Endothelial cell of umbilical vein (primary cell): ENCODE results near the gene TMEM62. TPM values are rescaled to one million over a fixed set of nuclear protein-coding genes. Genes with fewer than 3 reads are reported as not detected.

Experiments
- BruUV-seq: library from RNA; stranded (reverse); fragments of 400-500 nt; replicated peaks from 2 replicates; lab custom pipeline; 2021; lab: Mats Ljungman, UMichigan
- CTCF ChIA-PET: fragments of 300-600, 350-600 bp; sonication (Branson Sonifier 250); formaldehyde crosslinking; loops from one replicate; lab custom pipeline; 2021; ENCODE audit warnings: antibody characterized with exemption, inconsistent platforms; lab: Charles Lee
- POLR2A ChIA-PET: fragments of 300-600, 350-600 bp; sonication (Branson Sonifier 250); formaldehyde crosslinking; loops from one replicate; lab custom pipeline; 2021; ENCODE audit warnings: antibody characterized with exemption, inconsistent platforms; lab: Charles Lee
- DNase-seq: peaks from one replicate; pipeline ENCODE4 v3.0.0-alpha.2; 2011; ENCODE audit warnings: low read depth, low spot score
- FAIRE-seq: peaks from 2 replicates; lab custom pipeline; 2011; peaks lifted over from hg19 to GRCh38; lab: Jason Lieb, UNC
- H2AFZ ChIP-seq: 2 replicates; pipeline ENCODE4 v1.6.0; 2012; ENCODE audit warnings: low read depth, low read length, control low read depth, inconsistent platforms
- H3K27ac ChIP-seq: 2 replicates; pipeline ENCODE4 v1.5.1; 2011; ENCODE audit warnings: low read depth, mild to moderate bottlenecking, control low read depth, low read length, moderate library complexity; ENCODE audit not compliant: insufficient read depth
- H3K27me3 ChIP-seq, 2 experiments: 2 replicates each; pipeline versions ENCODE4 v1.6.0 to v1.6.1; 2011; ENCODE audit warnings: low read length in 2 of 2, mixed read lengths in 1 of 2; ENCODE audit not compliant: control insufficient read depth in 2 of 2, insufficient read depth in 2 of 2
- H3K36me3 ChIP-seq, 2 experiments: 2 replicates in 1 of 2; 3 replicates in 1 of 2; pipeline ENCODE4 v1.5.1; 2011; ENCODE audit warnings: low read length in 2 of 2, mild to moderate bottlenecking in 1 of 2, moderate library complexity in 1 of 2; ENCODE audit not compliant: control insufficient read depth in 2 of 2, insufficient read depth in 2 of 2; ENCODE audit errors: extremely low read depth in 1 of 2
- H3K4me1 ChIP-seq: 3 replicates; pipeline ENCODE4 v1.5.1; 2011; ENCODE audit warnings: mild to moderate bottlenecking, low read length; ENCODE audit not compliant: control insufficient read depth, insufficient read depth; ENCODE audit errors: extremely low read depth
- H3K4me2 ChIP-seq: 2 replicates; pipeline ENCODE4 v1.6.1; 2011; ENCODE audit warnings: low read length, control low read depth, mixed read lengths; ENCODE audit not compliant: insufficient read depth
- H3K4me3 ChIP-seq, 3 experiments: fragments of 200-600 bp in 1 of 3; sonication (generic), shearing (Covaris generic) in 1 of 3; replicated peaks in 1 of 3; 2 replicates each; pipeline ENCODE4 v1.5.1; 2011 to 2016; ENCODE audit warnings: control low read depth in 3 of 3, low read length in 3 of 3, mild to moderate bottlenecking in 2 of 3, inconsistent platforms in 1 of 3, low read depth in 1 of 3, moderate library complexity in 1 of 3; ENCODE audit not compliant: insufficient read depth in 1 of 3
- H3K79me2 ChIP-seq: 2 replicates; pipeline ENCODE4 v1.6.0; 2012; ENCODE audit warnings: low read length, inconsistent platforms; ENCODE audit not compliant: control insufficient read depth, insufficient read depth
- H3K9ac ChIP-seq: replicated peaks from 2 replicates; pipeline ENCODE3; 2011; ENCODE audit warnings: low read length, control low read depth; ENCODE audit not compliant: insufficient read depth; ENCODE audit errors: extremely low read depth
- H3K9me1 ChIP-seq: replicated peaks from 3 replicates; pipeline ENCODE4 v1.6.0; 2011; ENCODE audit warnings: mild to moderate bottlenecking, low read length; ENCODE audit not compliant: control insufficient read depth, insufficient read depth; ENCODE audit errors: extremely low read depth
- H3K9me3 ChIP-seq: replicated peaks from 2 replicates; pipeline ENCODE4 v1.5.1; 2012; ENCODE audit warnings: low read length, inconsistent platforms; ENCODE audit not compliant: control insufficient read depth, insufficient read depth
- H4K20me1 ChIP-seq: replicated peaks from 2 replicates; pipeline ENCODE3; 2011; ENCODE audit warnings: mild to moderate bottlenecking, low read length; ENCODE audit not compliant: control insufficient read depth, insufficient read depth; ENCODE audit errors: extremely low read depth
- EZH2 ChIP-seq: IDR thresholded peaks from 2 replicates; pipeline ENCODE4 v1.6.1; 2012; ENCODE audit warnings: borderline replicate concordance, low read depth, mild to moderate bottlenecking, moderate library complexity, low read length, inconsistent platforms; ENCODE audit not compliant: severe bottlenecking
- FOS ChIP-seq: IDR thresholded peaks from 2 replicates; pipeline ENCODE4 v1.6.1; 2011; ENCODE audit warnings: mild to moderate bottlenecking, low read length, moderate library complexity, borderline replicate concordance; ENCODE audit not compliant: insufficient read depth
- GATA2 ChIP-seq: IDR thresholded peaks from 2 replicates; pipeline ENCODE4 v1.7.0; 2011; ENCODE audit warnings: low read depth, mild to moderate bottlenecking, moderate library complexity, mixed read lengths, low read length; ENCODE audit not compliant: insufficient read length, insufficient read depth
- JUN ChIP-seq: IDR thresholded peaks from 2 replicates; pipeline ENCODE4 v1.6.1; 2011; ENCODE audit warnings: borderline replicate concordance, low read depth; ENCODE audit not compliant: insufficient read length, insufficient read depth
- MYC ChIP-seq: IDR thresholded peaks from one replicate; pipeline ENCODE4 v1.6.1; 2011; ENCODE audit warnings: mild to moderate bottlenecking, low read depth, low read length
- POLR2A ChIP-seq: IDR thresholded peaks from 2 replicates; pipeline ENCODE4 v1.6.1; 2012; ENCODE audit warnings: low read depth, mild to moderate bottlenecking, control low read depth, low read length
- POLR2AphosphoS5 ChIP-seq: IDR thresholded peaks from 2 replicates; pipeline ENCODE4 v1.6.1; 2012; ENCODE audit warnings: low read depth, mild to moderate bottlenecking, control low read depth, low read length, moderate library complexity; ENCODE audit not compliant: insufficient read depth
- dilution Hi-C: fragments of 300-500 bp; cut with MboI; formaldehyde crosslinking; loops from one replicate; pipeline ENCODE4 v1.15.0; 2019; ENCODE audit warnings: low sequenced_read_pairs; ENCODE audit not compliant: extremely low pct_ligation_motif_present
- intact Hi-C: fragments of 100-400 bp; cut with micrococcal nuclease; formaldehyde crosslinking; loops from one replicate; pipeline ENCODE4 v1.10.0; 2022
- polyA plus RNA-seq, 4 experiments: library from polyadenylated mRNA; depleted of rRNA in 3 of 4; stranded (reverse) in 3 of 4; unstranded in 1 of 4; fragments of >200 nt; gene quantifications; 2 replicates each; pipeline versions ENCODE4 v1.2.1 to v1.2.3, GENCODE V29; 2011 to 2012; ENCODE audit warnings: missing spikeins in 1 of 4
- total RNA-seq: library from RNA; stranded (reverse); gene quantifications from 2 replicates; pipeline ENCODE4 v1.2.3, GENCODE V29; 2021
- TF ChIP-seq, protein P1 (sequence below), 2 donors: IDR thresholded peaks; 1 replicate in 1 of 2; 2 replicates in 1 of 2; pipeline ENCODE4 v1.5.1; 2011; ENCODE audit warnings: low read length in 2 of 2, mild to moderate bottlenecking in 2 of 2, moderate library complexity in 2 of 2, control low read depth in 1 of 2, inconsistent platforms in 1 of 2, low read depth in 1 of 2; ENCODE audit not compliant: insufficient read depth in 1 of 2; ENCODE audit errors: extremely low read depth in 1 of 2
- TF ChIP-seq, protein P2 (sequence below): IDR thresholded peaks from 2 replicates; pipeline ENCODE4 v1.6.1; 2011; ENCODE audit not compliant: insufficient read depth, insufficient read length

TMEM62 gene
- total and polyA plus RNA-seq, 2 donors (not counting 3 experiments of a cell fraction or from before 2014, with no cell fraction given): 10.4 to 22.2 TPM

DNA sequence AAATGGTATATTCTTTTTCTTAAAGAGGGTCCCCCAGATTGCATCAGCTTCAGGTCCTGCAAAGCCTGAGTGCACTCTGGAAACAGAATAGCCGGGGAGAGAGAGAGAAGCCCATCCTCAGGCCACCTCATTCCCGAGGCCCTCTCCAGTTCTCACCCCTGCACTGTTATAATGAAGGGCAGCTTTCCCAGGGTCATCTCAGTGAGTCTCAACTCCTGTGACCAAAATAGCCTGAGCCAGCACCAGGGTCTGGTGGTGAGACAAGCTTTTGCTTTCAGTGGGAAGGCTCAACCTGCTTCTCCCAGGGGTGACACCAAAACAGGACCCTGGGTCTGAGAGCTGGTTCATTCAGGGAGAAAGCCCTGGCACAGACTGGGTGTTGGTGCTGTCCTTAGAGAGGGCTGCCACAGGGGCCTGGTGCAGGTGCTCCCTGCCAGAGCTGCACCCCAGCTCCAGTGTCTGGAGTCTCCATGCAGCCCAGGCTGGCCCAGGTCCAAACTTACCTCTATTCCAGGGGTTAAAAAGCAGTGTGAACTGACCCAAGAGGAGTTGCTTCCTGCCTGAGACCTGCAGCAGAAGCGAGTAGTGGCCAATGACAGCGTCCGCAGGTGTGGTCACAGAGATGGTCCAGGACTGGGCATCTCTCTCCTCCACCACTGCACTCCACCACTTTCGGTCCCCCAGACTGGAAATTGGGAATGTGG is 81.4 kb downstream of the TMEM62 start:
- CTCF ChIA-PET: interaction anchor here (1.1 to 3.8 kb wide), 4 partner anchors 8 to 71 kb away, joined by 4 to 27 read pairs (median 16); no protein-coding TSS in a partner anchor

More for the DNA sequence above, 81.4 kb downstream of the TMEM62 start:
- no peak overlapping the region for H3K9ac ChIP-seq
- dilution Hi-C loops: no loop called here
- H3K4me3 ChIP-seq: no peak overlapping the region
- H3K27me3 ChIP-seq: peaks cover 3 to 7% of the 10 kb centered on the region in 2 experiments
- no peak overlapping the region for H3K4me2 ChIP-seq
- no peak for TF ChIP-seq GATA2
- TF ChIP-seq MYC: no peak
- TF ChIP-seq, protein P1, sequence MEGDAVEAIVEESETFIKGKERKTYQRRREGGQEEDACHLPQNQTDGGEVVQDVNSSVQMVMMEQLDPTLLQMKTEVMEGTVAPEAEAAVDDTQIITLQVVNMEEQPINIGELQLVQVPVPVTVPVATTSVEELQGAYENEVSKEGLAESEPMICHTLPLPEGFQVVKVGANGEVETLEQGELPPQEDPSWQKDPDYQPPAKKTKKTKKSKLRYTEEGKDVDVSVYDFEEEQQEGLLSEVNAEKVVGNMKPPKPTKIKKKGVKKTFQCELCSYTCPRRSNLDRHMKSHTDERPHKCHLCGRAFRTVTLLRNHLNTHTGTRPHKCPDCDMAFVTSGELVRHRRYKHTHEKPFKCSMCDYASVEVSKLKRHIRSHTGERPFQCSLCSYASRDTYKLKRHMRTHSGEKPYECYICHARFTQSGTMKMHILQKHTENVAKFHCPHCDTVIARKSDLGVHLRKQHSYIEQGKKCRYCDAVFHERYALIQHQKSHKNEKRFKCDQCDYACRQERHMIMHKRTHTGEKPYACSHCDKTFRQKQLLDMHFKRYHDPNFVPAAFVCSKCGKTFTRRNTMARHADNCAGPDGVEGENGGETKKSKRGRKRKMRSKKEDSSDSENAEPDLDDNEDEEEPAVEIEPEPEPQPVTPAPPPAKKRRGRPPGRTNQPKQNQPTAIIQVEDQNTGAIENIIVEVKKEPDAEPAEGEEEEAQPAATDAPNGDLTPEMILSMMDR (IDR thresholded peaks at IDR 0.05; ENCODE audit: extremely low read depth in 1 of 2, insufficient read depth in 1 of 2, low read depth in 1 of 2, low read length in 2 of 2): no peak
- TF ChIP-seq FOS: no peak
- no peak for TF ChIP-seq POLR2AphosphoS5
- TF ChIP-seq, protein P2, sequence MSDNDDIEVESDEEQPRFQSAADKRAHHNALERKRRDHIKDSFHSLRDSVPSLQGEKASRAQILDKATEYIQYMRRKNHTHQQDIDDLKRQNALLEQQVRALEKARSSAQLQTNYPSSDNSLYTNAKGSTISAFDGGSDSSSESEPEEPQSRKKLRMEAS: no peak
- TF ChIP-seq POLR2A: no peak
- no peak for TF ChIP-seq EZH2
- no peak for TF ChIP-seq JUN
- no peaks in the 10 kb centered on the region for H3K4me1 ChIP-seq
- H3K36me3 ChIP-seq: no peaks in the 10 kb centered on the region
- intact Hi-C loops: no loop called here
- no peak for DNase-seq
- FAIRE-seq: no peak
- POLR2A ChIA-PET: no interaction called here
- no peak overlapping the region for H3K27ac ChIP-seq
- H3K9me1 ChIP-seq: no peaks in the 10 kb centered on the region
- BruUV-seq: no TSS peak
- H3K9me3 ChIP-seq: no peaks in the 10 kb centered on the region
- H3K79me2 ChIP-seq: no peaks in the 10 kb centered on the region
- H4K20me1 ChIP-seq: no peaks in the 10 kb centered on the region
- H2AFZ ChIP-seq: no peak overlapping the region
